ENCODE data around the gene F7. TPM values are rescaled to one million over a fixed set of nuclear protein-coding genes. Genes with fewer than 3 reads are reported as not detected.
"Not testable (repeated sequence)": the region's sequence is repeated elsewhere in the genome, so short reads cannot be mapped to it uniquely, and the experiment has no call there.

F7 gene
- total RNA-seq = not detected

DNA sequence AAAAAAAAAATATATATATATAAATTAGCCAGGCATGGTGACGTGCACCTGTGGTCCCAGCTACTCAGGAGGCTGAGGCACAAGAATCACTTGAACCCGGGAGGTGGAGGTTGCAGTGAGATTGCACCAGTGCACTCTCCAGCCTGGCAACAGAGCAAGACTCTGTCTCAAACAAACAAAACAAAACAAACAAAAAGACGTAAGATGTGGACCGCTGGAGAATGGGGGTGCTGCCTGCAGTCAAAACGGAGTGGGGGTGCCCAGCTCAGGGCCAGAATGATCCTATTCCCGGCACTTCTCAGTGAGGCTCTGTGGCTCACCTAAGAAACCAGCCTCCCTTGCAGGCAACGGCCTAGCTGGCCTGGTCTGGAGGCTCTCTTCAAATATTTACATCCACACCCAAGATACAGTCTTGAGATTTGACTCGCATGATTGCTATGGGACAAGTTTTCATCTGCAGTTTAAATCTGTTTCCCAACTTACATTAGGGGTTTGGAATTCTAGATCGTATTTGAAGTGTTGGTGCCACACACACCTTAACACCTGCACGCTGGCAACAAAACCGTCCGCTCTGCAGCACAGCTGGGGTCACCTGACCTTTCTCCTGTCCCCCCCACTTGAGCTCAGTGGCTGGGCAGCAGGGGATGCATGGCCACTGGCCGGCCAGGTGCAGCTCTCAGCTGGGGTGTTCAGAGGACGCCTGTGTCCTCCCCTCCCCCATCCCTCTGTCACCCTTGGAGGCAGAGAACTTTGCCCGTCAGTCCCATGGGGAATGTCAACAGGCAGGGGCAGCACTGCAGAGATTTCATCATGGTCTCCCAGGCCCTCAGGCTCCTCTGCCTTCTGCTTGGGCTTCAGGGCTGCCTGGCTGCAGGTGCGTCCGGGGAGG lies at the start of gene F7:
TSS of gene F7 (plus strand) at position 760 of the 889 bp plus-strand sequence. CDS start at position 811, 51 bp downstream.
- ATAC-seq = no peak
- Mint-ChIP-seq H3K27ac (no peak within 1 kb of the TSS), H3K36me3 (no peaks in the 10 kb centered on the region), H3K9me3 (no peaks in the 10 kb centered on the region)
- DNase-seq (ENCODE audit: low spot score in 2 of 2) = no peak

DNA sequence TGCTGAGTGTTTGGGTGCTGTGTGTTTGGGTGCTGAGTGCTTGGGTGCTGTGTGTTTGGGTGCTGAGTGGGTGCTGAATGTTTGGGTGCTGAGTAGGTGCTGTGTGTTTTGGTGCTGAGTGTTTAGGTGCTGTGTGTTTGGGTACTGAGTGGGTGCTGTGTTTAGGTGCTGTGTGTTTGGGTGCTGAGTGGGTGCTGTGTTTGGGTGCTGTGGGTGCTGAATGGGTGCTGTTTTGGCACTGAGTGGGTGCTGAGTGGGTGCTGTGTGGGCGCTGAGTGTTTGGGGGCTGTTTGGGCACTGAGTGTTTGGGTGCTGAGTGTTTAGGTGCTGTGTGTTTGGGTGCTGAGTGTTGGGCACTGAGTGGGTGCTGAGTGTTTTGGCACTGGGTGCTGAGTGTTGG lies 48.5 kb upstream of the F7 start:
- DNase-seq (ENCODE audit: low spot score in 2 of 2) (no peak), ATAC-seq (no peak)
- H3K36me3 Mint-ChIP-seq = no peaks in the 10 kb centered on the region
- H3K9me3 Mint-ChIP-seq = no peaks in the 10 kb centered on the region
- no peak overlapping the region for H3K27ac Mint-ChIP-seq

- not testable (repeated sequence) for DNase-seq (ENCODE audit: low spot score in 2 of 2); ATAC-seq; H3K9me3 Mint-ChIP-seq; H3K36me3 Mint-ChIP-seq; H3K27ac Mint-ChIP-seq
These were observed 48.0 kb upstream of the F7 start for GRCh38 chr13:113057559-113057958.

DNA sequence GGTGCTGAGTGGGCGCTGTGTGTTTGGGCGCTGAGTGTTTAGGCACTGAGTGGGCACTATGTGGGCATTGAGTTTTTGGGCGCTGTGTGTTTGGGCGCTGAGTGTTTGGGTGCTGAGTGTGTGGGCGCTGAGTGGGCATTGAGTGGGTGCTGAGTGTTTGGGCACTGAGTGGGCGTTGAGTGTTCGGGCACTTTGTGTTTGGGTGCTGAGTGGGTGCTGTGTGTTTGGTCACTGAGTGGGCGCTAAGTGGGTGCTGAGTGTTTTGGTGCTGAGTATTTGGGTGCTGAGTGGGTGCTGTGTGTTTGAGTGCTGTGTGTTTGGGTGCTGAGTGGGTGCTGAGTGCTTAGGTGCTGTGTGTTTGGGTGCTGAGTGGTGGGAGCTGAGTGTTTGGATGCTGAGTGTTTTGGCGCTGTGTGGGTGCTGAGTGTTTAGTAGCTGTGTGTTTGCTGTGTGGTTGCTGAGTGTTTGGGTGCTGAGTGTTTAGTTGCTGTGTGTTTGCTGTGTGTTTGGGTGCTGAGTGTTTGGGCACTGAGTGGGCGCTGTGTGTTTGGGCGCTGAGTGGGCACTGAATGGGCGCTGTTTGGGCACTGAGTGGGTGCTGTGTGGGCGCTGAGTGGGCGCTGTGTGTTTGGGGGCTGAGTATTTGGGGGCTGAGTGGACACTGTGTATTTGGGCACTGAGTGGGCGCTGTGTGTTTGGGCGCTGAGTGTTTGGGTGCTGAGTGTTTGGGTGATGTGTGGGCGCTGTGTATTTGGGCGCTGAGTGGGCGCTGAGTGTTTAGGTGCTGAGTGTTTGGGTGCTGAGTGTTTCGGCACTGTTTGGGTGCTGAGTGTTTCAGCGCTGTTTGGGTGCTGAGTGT lies 47.2 kb upstream of the F7 start:
- Mint-ChIP-seq H3K9me3 (no peaks in the 10 kb centered on the region), H3K36me3 (no peaks in the 10 kb centered on the region)

DNA sequence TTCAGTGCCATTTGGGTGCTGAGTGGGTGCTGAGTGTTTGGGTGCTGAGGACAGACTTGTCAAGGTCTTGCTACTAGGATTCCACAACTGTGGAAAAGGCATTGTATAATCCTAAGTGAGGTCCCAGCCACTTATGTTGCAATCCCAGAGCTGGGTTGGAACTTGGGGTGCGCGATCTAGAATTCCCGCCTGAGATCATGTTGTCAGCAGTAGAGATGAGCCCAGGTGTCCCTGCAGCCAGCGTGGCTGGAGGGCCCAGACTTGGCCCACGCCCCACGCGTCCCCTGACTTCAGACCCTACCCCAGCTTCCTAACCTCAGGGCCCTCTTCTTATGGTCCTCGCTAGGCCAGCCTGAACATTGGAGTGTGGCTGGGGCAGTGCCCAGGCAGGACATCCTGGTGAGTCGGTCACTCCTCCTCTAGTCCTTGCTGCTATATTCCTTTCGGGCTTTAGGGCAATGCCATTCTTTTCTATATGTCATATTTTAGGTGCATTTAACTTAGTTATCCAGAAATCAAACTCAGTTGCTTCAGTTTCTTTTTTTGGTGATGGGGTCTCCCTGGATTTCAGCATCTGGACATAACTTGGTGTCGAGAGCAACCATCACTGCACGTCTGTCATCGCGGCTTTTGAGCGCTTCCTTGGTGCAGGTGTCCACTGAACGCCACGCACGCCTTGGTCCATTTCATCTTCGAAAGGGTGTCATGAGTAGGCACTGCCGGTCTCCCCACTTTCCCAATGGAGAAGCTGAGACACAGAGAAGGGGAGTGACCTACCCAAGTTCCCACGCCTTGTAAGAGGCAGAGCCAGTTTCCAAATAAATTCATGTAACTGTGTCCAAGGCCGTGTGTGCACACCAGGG lies 46.4 kb upstream of the F7 start:
- Mint-ChIP-seq H3K9me3 (no peaks in the 10 kb centered on the region), H3K27ac (no peak overlapping the region), H3K36me3 (no peaks in the 10 kb centered on the region)
- ATAC-seq = no peak
- no peak for DNase-seq (ENCODE audit: low spot score in 2 of 2)

More for the DNA sequence above, 47.2 kb upstream of the F7 start:
- ATAC-seq (no peak), DNase-seq (ENCODE audit: low spot score in 2 of 2) (no peak)
- H3K27ac Mint-ChIP-seq = no peak overlapping the region

GRCh38 chr13:113059891-113060290 lies 45.7 kb upstream of the F7 start:
- no peaks in the 10 kb centered on the region for H3K36me3 Mint-ChIP-seq
- DNase-seq (ENCODE audit: low spot score in 2 of 2) (no peak), ATAC-seq (no peak)
- no peak overlapping the region for H3K27ac Mint-ChIP-seq
- H3K9me3 Mint-ChIP-seq = no peaks in the 10 kb centered on the region

DNA sequence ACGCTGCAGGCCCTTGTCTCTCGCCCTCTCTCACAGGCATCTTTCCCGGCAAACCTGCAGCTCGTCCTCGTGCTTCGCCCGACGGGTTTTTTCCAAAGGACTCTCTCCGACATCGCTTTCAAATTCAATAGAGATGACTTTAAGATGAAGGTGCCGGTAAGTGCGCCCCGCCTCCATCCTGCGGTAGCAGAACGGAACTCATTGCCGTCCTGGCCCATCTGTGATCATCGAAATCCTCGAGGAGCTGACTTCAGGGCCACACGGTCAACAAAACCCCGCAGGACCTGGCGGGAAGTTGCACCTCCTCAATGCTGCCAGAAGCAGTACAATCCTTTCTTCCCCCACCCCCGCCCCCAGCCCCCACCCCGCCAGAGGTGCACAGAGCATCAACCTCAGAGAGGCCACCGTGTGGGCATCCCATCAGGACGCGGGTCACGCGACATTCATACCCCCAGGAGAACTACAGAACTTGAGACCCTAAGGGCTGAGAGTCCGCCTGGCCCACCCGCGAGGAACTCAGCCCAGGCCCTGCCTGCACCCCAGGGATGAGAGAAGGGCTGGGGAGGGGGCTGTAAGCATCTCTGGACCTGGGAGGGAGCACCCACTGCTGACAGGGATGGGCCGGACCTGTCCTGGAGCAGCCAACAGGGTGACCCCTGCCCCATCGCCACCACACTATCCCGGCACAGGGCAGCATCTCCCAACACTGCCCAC lies 44.9 kb upstream of the F7 start:
- Mint-ChIP-seq H3K36me3 (no peaks in the 10 kb centered on the region), H3K27ac (no peak overlapping the region), H3K9me3 (no peaks in the 10 kb centered on the region)
- DNase-seq (ENCODE audit: low spot score in 2 of 2) (no peak), ATAC-seq (no peak)

DNA sequence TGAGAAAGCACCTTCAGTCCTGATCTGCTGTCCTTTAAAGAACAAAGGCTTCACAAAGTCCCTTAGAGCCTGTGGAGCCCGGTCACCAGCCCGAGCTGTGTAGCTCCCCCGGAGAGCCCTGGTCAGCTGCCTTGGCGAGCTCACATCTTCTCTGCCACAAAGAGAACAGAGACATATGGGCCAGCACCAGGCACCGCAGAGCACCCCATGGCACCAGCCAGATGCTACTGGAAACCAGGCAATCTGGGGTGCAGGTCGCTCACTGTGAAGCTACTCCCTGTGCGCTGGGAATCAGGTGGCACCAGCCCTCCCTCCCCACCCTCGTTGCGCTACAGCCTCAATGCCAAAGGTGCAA lies 44.3 kb upstream of the F7 start:
- Mint-ChIP-seq H3K27ac (no peak overlapping the region), H3K36me3 (no peaks in the 10 kb centered on the region), H3K9me3 (no peaks in the 10 kb centered on the region)
- DNase-seq (ENCODE audit: low spot score in 2 of 2) = no peak
- ATAC-seq = no peak

GRCh38 chr13:113061796-113062425 lies 43.7 kb upstream of the F7 start:
- ATAC-seq (no peak), DNase-seq (ENCODE audit: low spot score in 2 of 2) (no peak)
- no peaks in the 10 kb centered on the region for H3K9me3 Mint-ChIP-seq
- no peak overlapping the region for H3K27ac Mint-ChIP-seq
- no peaks in the 10 kb centered on the region for H3K36me3 Mint-ChIP-seq

DNA sequence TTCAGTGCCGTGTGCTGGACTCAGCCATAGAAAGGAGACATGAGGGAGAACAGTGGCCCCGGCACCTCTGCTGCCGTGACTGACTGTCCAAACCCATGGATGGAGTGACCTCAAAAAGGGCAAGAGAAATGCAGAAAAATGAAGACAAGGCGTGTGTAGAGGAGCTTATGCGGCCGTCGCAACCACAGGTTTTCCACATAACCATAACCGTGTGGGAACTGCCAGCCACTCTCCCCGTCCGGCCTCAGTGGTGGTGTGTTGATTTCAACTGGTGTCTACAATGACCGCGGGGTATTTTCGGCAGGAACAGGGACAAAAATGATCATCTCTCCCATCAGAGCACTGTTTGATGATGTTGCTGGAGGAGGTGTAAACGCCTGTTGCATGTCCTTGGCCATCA lies 42.9 kb upstream of the F7 start:
- Mint-ChIP-seq H3K9me3 (no peaks in the 10 kb centered on the region), H3K27ac (no peak overlapping the region), H3K36me3 (no peaks in the 10 kb centered on the region)
- DNase-seq (ENCODE audit: low spot score in 2 of 2) (no peak), ATAC-seq (no peak)

DNA sequence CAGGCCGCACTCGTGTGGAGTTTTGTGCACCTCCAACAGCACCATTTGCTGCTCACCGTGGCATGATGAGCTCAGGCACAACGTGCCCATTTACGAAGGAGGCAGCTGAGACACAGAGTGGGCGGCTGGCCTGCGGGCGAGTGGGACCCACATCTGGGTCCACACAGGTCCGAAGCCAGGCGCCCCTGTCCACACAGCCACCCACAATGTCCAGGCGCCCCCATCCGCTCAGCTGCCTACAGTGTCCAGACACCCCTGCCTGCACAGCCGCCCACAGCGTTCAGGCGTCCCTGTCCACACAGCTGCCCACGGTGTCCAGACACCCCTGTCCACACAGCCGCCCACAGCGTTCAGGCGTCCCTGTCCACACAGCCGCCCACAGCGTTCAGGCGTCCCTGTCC lies 42.5 kb upstream of the F7 start:
- H3K27ac Mint-ChIP-seq = no peak overlapping the region
- H3K9me3 Mint-ChIP-seq = no peaks in the 10 kb centered on the region
- no peak for ATAC-seq
- DNase-seq (ENCODE audit: low spot score in 2 of 2) = no peak
- no peaks in the 10 kb centered on the region for H3K36me3 Mint-ChIP-seq

- no peak overlapping the region for H3K27ac Mint-ChIP-seq
- DNase-seq (ENCODE audit: low spot score in 2 of 2) (no peak), ATAC-seq (no peak)
- H3K36me3 Mint-ChIP-seq = no peaks in the 10 kb centered on the region
- no peaks in the 10 kb centered on the region for H3K9me3 Mint-ChIP-seq
These were observed 41.5 kb upstream of the F7 start for GRCh38 chr13:113064000-113064533.

- H3K27ac Mint-ChIP-seq = no peak overlapping the region
- H3K9me3 Mint-ChIP-seq = no peaks in the 10 kb centered on the region
- ATAC-seq (no peak), DNase-seq (ENCODE audit: low spot score in 2 of 2) (no peak)
- H3K36me3 Mint-ChIP-seq = no peaks in the 10 kb centered on the region
These were observed 40.8 kb upstream of the F7 start for GRCh38 chr13:113064534-113065405.

DNA sequence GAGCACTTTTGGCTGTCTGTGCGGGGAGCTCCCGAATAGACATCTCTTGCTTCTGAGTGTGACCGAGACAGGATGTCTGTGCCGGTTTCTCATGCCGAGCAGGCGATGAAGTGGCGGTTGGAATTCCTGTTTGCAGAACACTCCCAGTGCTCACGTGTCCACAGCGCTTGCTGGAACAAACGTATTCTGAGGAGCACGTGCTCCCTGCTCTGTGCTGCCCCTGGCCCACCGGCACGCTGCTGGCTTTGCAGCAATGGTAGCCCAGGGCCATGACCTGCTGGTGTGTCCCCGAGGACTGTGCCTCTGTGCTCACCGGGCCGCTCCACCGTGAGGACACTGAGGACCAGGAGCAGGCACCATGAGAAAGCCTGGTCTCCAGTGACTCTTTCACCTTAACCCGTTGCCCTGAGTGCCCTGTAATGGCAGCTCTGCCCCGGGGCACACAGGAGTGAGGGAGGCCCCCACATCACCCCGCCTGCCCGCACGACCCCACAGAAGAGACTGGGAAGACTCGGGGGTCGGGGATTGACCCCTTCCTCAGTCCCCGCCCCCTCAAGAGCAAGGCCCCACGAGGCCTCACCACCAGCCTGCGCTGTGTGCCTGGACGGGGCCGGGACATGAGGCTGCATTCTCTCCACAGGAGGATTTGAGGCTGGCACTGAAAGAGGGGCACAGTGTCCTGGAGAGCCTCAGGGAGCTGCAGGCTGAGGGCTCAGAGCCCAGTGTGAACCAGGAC lies 40.0 kb upstream of the F7 start:
- DNase-seq (ENCODE audit: low spot score in 2 of 2) (no peak), ATAC-seq (no peak)
- Mint-ChIP-seq H3K27ac (no peak overlapping the region), H3K36me3 (no peaks in the 10 kb centered on the region), H3K9me3 (no peaks in the 10 kb centered on the region)
